ENCODE results near the gene CTRB2.

The CTRB2 gene

GRCh38 chr16:75206749-75207451 is at the start of gene CTRB2:
CTRB2 (minus strand) TSS chr16:75207161; CDS start chr16:75207141, 20 bp downstream.
- no peak within 1 kb of the TSS for H3K27ac ChIP-seq (ENCODE audit: low read depth, low read length)

GRCh38 chr16:75256059-75256571 is 49.2 kb upstream of the CTRB2 start:
- Histone ChIP-seq H3K9me3 (ENCODE audit: control insufficient read depth in 5 of 5, low read length in 5 of 5) (no peaks in the 10 kb centered on the region), H3K9ac (ENCODE audit: low read length in 5 of 5) (peak overlapping the region in 3 of 5 donors; percentile 1 to 62 (median 21)), H3K4me1 (ENCODE audit: control insufficient read depth in 5 of 5, insufficient read depth in 5 of 5, low read length in 5 of 5) (peaks cover 16 to 77% (median 71%) of the 10 kb centered on the region in 5 donors), H3K27me3 (ENCODE audit: control insufficient read depth in 5 of 5, insufficient read depth in 4 of 5, low read length in 5 of 5) (peaks cover 0 to 3% (median 0%) of the 10 kb centered on the region in 5 donors), H3K27ac (ENCODE audit: low read depth, low read length) (peak overlapping the region; percentile 46), H3K36me3 (ENCODE audit: control insufficient read depth in 5 of 5, insufficient read depth in 5 of 5, low read length in 5 of 5) (no peaks in the 10 kb centered on the region), H3K4me3 (ENCODE audit: low read depth in 1 of 5, low read length in 5 of 5) (peak overlapping the region in 1 of 5 donors; percentile 10)

More at GRCh38 chr16:75206749-75207451, at the start of gene CTRB2:
- Histone ChIP-seq H3K36me3 (ENCODE audit: control insufficient read depth in 5 of 5, insufficient read depth in 5 of 5, low read length in 5 of 5) (no peaks in the 10 kb centered on the region), H3K27me3 (ENCODE audit: control insufficient read depth in 5 of 5, insufficient read depth in 4 of 5, low read length in 5 of 5) (peaks cover 0 to 5% (median 0%) of the 10 kb centered on the region in 5 donors), H3K4me1 (ENCODE audit: control insufficient read depth in 5 of 5, insufficient read depth in 5 of 5, low read length in 5 of 5) (no peaks in the 10 kb centered on the region), H3K9me3 (ENCODE audit: control insufficient read depth in 5 of 5, low read length in 5 of 5) (no peaks in the 10 kb centered on the region), H3K9ac (ENCODE audit: low read length in 5 of 5) (no peak within 1 kb of the TSS), H3K4me3 (ENCODE audit: low read depth in 1 of 5, low read length in 5 of 5) (no peak within 1 kb of the TSS)

- peak overlapping the region; percentile 84 for H3K27ac ChIP-seq (ENCODE audit: low read depth, low read length)
Measured at GRCh38 chr16:75254359-75254837, 47.4 kb upstream of the CTRB2 start.

GRCh38 chr16:75252946-75253911 is 46.3 kb upstream of the CTRB2 start:
- no peaks in the 10 kb centered on the region for H3K9me3 ChIP-seq (ENCODE audit: control insufficient read depth in 5 of 5, low read length in 5 of 5)
- no peaks in the 10 kb centered on the region for H3K36me3 ChIP-seq (ENCODE audit: control insufficient read depth in 5 of 5, insufficient read depth in 5 of 5, low read length in 5 of 5)
- H3K27ac ChIP-seq (ENCODE audit: low read depth, low read length), result peak overlapping the region; percentile 84
- H3K9ac ChIP-seq (ENCODE audit: low read length in 5 of 5), result peak overlapping the region in 2 of 5 donors; percentile 12 to 35
- no peak overlapping the region for H3K4me3 ChIP-seq (ENCODE audit: low read depth in 1 of 5, low read length in 5 of 5)
- H3K27me3 ChIP-seq (ENCODE audit: control insufficient read depth in 5 of 5, insufficient read depth in 4 of 5, low read length in 5 of 5), result peaks cover 0 to 3% (median 0%) of the 10 kb centered on the region in 5 donors
- peaks cover 16 to 94% (median 87%) of the 10 kb centered on the region in 5 donors for H3K4me1 ChIP-seq (ENCODE audit: control insufficient read depth in 5 of 5, insufficient read depth in 5 of 5, low read length in 5 of 5)

More at GRCh38 chr16:75254359-75254837, 47.4 kb upstream of the CTRB2 start:
- Histone ChIP-seq H3K9ac (ENCODE audit: low read length in 5 of 5) (no peak overlapping the region), H3K4me1 (ENCODE audit: control insufficient read depth in 5 of 5, insufficient read depth in 5 of 5, low read length in 5 of 5) (peaks cover 16 to 89% (median 82%) of the 10 kb centered on the region in 5 donors), H3K4me3 (ENCODE audit: low read depth in 1 of 5, low read length in 5 of 5) (peak overlapping the region in 1 of 5 donors; percentile 46), H3K27me3 (ENCODE audit: control insufficient read depth in 5 of 5, insufficient read depth in 4 of 5, low read length in 5 of 5) (peaks cover 0 to 3% (median 0%) of the 10 kb centered on the region in 5 donors), H3K9me3 (ENCODE audit: control insufficient read depth in 5 of 5, low read length in 5 of 5) (no peaks in the 10 kb centered on the region), H3K36me3 (ENCODE audit: control insufficient read depth in 5 of 5, insufficient read depth in 5 of 5, low read length in 5 of 5) (no peaks in the 10 kb centered on the region)

GRCh38 chr16:75252049-75252864 is 45.3 kb upstream of the CTRB2 start:
- peak overlapping the region; percentile 40 to 59 (median 47) for H3K4me3 ChIP-seq (ENCODE audit: low read depth in 1 of 5, low read length in 5 of 5)
- H3K27ac ChIP-seq (ENCODE audit: low read depth, low read length), result peak overlapping the region; percentile 84
- peaks cover 0 to 3% (median 0%) of the 10 kb centered on the region in 5 donors for H3K27me3 ChIP-seq (ENCODE audit: control insufficient read depth in 5 of 5, insufficient read depth in 4 of 5, low read length in 5 of 5)
- no peaks in the 10 kb centered on the region for H3K9me3 ChIP-seq (ENCODE audit: control insufficient read depth in 5 of 5, low read length in 5 of 5)
- H3K36me3 ChIP-seq (ENCODE audit: control insufficient read depth in 5 of 5, insufficient read depth in 5 of 5, low read length in 5 of 5), result no peaks in the 10 kb centered on the region
- H3K9ac ChIP-seq (ENCODE audit: low read length in 5 of 5), result peak overlapping the region in 4 of 5 donors; percentile 12 to 64 (median 38)
- peaks cover 20 to 94% (median 87%) of the 10 kb centered on the region in 5 donors for H3K4me1 ChIP-seq (ENCODE audit: control insufficient read depth in 5 of 5, insufficient read depth in 5 of 5, low read length in 5 of 5)

- H3K27me3 ChIP-seq (ENCODE audit: control insufficient read depth in 5 of 5, insufficient read depth in 4 of 5, low read length in 5 of 5), result peaks cover 0 to 3% (median 0%) of the 10 kb centered on the region in 5 donors
- peaks cover 23 to 94% (median 87%) of the 10 kb centered on the region in 5 donors for H3K4me1 ChIP-seq (ENCODE audit: control insufficient read depth in 5 of 5, insufficient read depth in 5 of 5, low read length in 5 of 5)
- H3K36me3 ChIP-seq (ENCODE audit: control insufficient read depth in 5 of 5, insufficient read depth in 5 of 5, low read length in 5 of 5), result no peaks in the 10 kb centered on the region
- H3K27ac ChIP-seq (ENCODE audit: low read depth, low read length), result peak within 1 kb of the TSS; percentile 94
- H3K9me3 ChIP-seq (ENCODE audit: control insufficient read depth in 5 of 5, low read length in 5 of 5), result no peaks in the 10 kb centered on the region
- peak within 1 kb of the TSS; percentile 64 to 75 (median 69) for H3K4me3 ChIP-seq (ENCODE audit: low read depth in 1 of 5, low read length in 5 of 5)
- peak within 1 kb of the TSS; percentile 26 to 77 (median 49) for H3K9ac ChIP-seq (ENCODE audit: low read length in 5 of 5)
Measured at GRCh38 chr16:75251280-75252048, 44.5 kb upstream of the CTRB2 start, which contains the start of gene BCAR1. BCAR1 (minus strand) TSS chr16:75251624; CDS start chr16:75251482, 142 bp downstream.

- no peaks in the 10 kb centered on the region for H3K36me3 ChIP-seq (ENCODE audit: control insufficient read depth in 5 of 5, insufficient read depth in 5 of 5, low read length in 5 of 5)
- peaks cover 21 to 94% (median 87%) of the 10 kb centered on the region in 5 donors for H3K4me1 ChIP-seq (ENCODE audit: control insufficient read depth in 5 of 5, insufficient read depth in 5 of 5, low read length in 5 of 5)
- H3K9ac ChIP-seq (ENCODE audit: low read length in 5 of 5), result peak overlapping the region; percentile 26 to 77 (median 49)
- H3K4me3 ChIP-seq (ENCODE audit: low read depth in 1 of 5, low read length in 5 of 5), result peak overlapping the region in 4 of 5 donors; percentile 64 to 70 (median 67)
- H3K27me3 ChIP-seq (ENCODE audit: control insufficient read depth in 5 of 5, insufficient read depth in 4 of 5, low read length in 5 of 5), result peaks cover 0 to 3% (median 0%) of the 10 kb centered on the region in 5 donors
- peak overlapping the region; percentile 94 for H3K27ac ChIP-seq (ENCODE audit: low read depth, low read length)
- H3K9me3 ChIP-seq (ENCODE audit: control insufficient read depth in 5 of 5, low read length in 5 of 5), result no peaks in the 10 kb centered on the region
Measured at GRCh38 chr16:75250809-75251279, 43.9 kb upstream of the CTRB2 start.

- H3K27ac ChIP-seq (ENCODE audit: low read depth, low read length), result peak overlapping the region; percentile 94
- H3K36me3 ChIP-seq (ENCODE audit: control insufficient read depth in 5 of 5, insufficient read depth in 5 of 5, low read length in 5 of 5), result no peaks in the 10 kb centered on the region
- H3K9ac ChIP-seq (ENCODE audit: low read length in 5 of 5), result peak overlapping the region; percentile 26 to 77 (median 49)
- peaks cover 0 to 3% (median 0%) of the 10 kb centered on the region in 5 donors for H3K27me3 ChIP-seq (ENCODE audit: control insufficient read depth in 5 of 5, insufficient read depth in 4 of 5, low read length in 5 of 5)
- peaks cover 23 to 97% (median 90%) of the 10 kb centered on the region in 5 donors for H3K4me1 ChIP-seq (ENCODE audit: control insufficient read depth in 5 of 5, insufficient read depth in 5 of 5, low read length in 5 of 5)
- no peaks in the 10 kb centered on the region for H3K9me3 ChIP-seq (ENCODE audit: control insufficient read depth in 5 of 5, low read length in 5 of 5)
- H3K4me3 ChIP-seq (ENCODE audit: low read depth in 1 of 5, low read length in 5 of 5), result peak overlapping the region; percentile 64 to 75 (median 69)
Measured at GRCh38 chr16:75250089-75250808, 43.3 kb upstream of the CTRB2 start.
